ENCODE measurements around the gene MMP24.

- TF ChIP-seq EZH2 (IDR thresholded peaks at IDR 0.05; ENCODE audit: insufficient read depth, low read length) = no peak
- no peak for TF ChIP-seq CTCF (IDR thresholded peaks at IDR 0.05; ENCODE audit: insufficient read depth, low read depth, low read length)
These were observed 76.9 kb downstream of the MMP24 start for GRCh38 chr20:35303382-35303734.
